Stimulated activated CD8-positive, alpha-beta memory T cell treated with anti-CD3 and anti-CD28 coated beads, Interleukin-7, amount 100 ng/mL, for 48 hours (primary cell): Measurements from ENCODE around the gene KCNT1.

Experiments
- DNase-seq, 2 donors: peaks; one replicate each; pipeline ENCODE4 v3.0.0-alpha.2; 2020; ENCODE audit warnings: low read depth in 1 of 2; ENCODE audit errors: extremely low read depth in 1 of 2

KCNT1 gene

GRCh38 chr9:135698767-135699166 is 3.2 kb upstream of the KCNT1 start:
- DNase-seq = no peak

- DNase-seq = no peak
Observed at GRCh38 chr9:135699440-135699839, 2.5 kb upstream of the KCNT1 start, which contains the start of gene SOHLH1. Gene SOHLH1 (minus strand): TSS chr9:135699481. CDS start chr9:135699467, 14 bp downstream.

GRCh38 chr9:135700525-135700924 is 1.5 kb upstream of the KCNT1 start:
- DNase-seq = no peak

GRCh38 chr9:135701067-135701958 is 672 bp upstream of the KCNT1 start:
- DNase-seq = peak in 1 of 2 donors; percentile 2

GRCh38 chr9:135703726-135704125 is 1.7 kb downstream of the KCNT1 start:
- DNase-seq = no peak

- no peak for DNase-seq
Observed at GRCh38 chr9:135704483-135704882, 2.5 kb downstream of the KCNT1 start.

- no peak for DNase-seq
Observed at GRCh38 chr9:135705376-135705775, 3.4 kb downstream of the KCNT1 start.

- DNase-seq = no peak
Observed at GRCh38 chr9:135706288-135706687, 4.3 kb downstream of the KCNT1 start.

GRCh38 chr9:135707252-135708138 is 5.5 kb downstream of the KCNT1 start:
- DNase-seq = no peak

GRCh38 chr9:135708164-135708563 is 6.2 kb downstream of the KCNT1 start:
- DNase-seq = no peak

- no peak for DNase-seq
Observed at GRCh38 chr9:135711391-135711790, 9.4 kb downstream of the KCNT1 start.

- DNase-seq = no peak
Observed at GRCh38 chr9:135711881-135712280, 9.9 kb downstream of the KCNT1 start.

- DNase-seq = no peak
Observed at GRCh38 chr9:135712613-135713295, 10.8 kb downstream of the KCNT1 start.

GRCh38 chr9:135714242-135715055 is 12.5 kb downstream of the KCNT1 start:
- no peak for DNase-seq

- DNase-seq = no peak
Observed at GRCh38 chr9:135715056-135715595, 13.1 kb downstream of the KCNT1 start.

- DNase-seq = no peak
Observed at GRCh38 chr9:135716045-135716444, 14.1 kb downstream of the KCNT1 start.

- DNase-seq = no peak
Observed at GRCh38 chr9:135717410-135717809, 15.4 kb downstream of the KCNT1 start.

GRCh38 chr9:135718616-135719015 is 16.6 kb downstream of the KCNT1 start:
- peak in 1 of 2 donors; percentile 11 for DNase-seq

- DNase-seq = no peak
Observed at GRCh38 chr9:135719472-135719871, 17.5 kb downstream of the KCNT1 start.

- no peak for DNase-seq
Observed at GRCh38 chr9:135722365-135722764, 20.4 kb downstream of the KCNT1 start.
